NCI-H2081 (cell line): Measurements from ENCODE around the gene TP73.

ENCODE experiments used
- DNase-seq, 2 experiments: peaks; one replicate each; lab custom pipeline; 2025; lab: John Stamatoyannopoulos, UW

The TP73 gene

GRCh38 chr1:3729594-3730542 lies 77.6 kb downstream of the TP73 start:
- no peak for DNase-seq

GRCh38 chr1:3730543-3731247 lies 78.4 kb downstream of the TP73 start:
- DNase-seq: no peak

GRCh38 chr1:3731583-3732433 lies 79.5 kb downstream of the TP73 start:
- no peak for DNase-seq

GRCh38 chr1:3732434-3733093 lies 80.2 kb downstream of the TP73 start:
- no peak for DNase-seq

- no peak for DNase-seq
Measured at GRCh38 chr1:3733094-3733882, 81.0 kb downstream of the TP73 start.

- DNase-seq: no peak
Measured at GRCh38 chr1:3733883-3734589, 81.7 kb downstream of the TP73 start.

GRCh38 chr1:3734602-3735001 lies 82.3 kb downstream of the TP73 start:
- no peak for DNase-seq

- DNase-seq: no peak
Measured at GRCh38 chr1:3735027-3735681, 82.8 kb downstream of the TP73 start.

- DNase-seq: no peak
Measured at GRCh38 chr1:3735688-3736087, 83.4 kb downstream of the TP73 start.

- DNase-seq: no peak
Measured at GRCh38 chr1:3736131-3736561, 83.8 kb downstream of the TP73 start.

- DNase-seq: no peak
Measured at GRCh38 chr1:3736708-3737107, 84.4 kb downstream of the TP73 start.

- DNase-seq: no peak
Measured at GRCh38 chr1:3738943-3739342, 86.6 kb downstream of the TP73 start.

GRCh38 chr1:3740042-3740441 lies 87.7 kb downstream of the TP73 start:
- DNase-seq: no peak

- DNase-seq: no peak
Measured at GRCh38 chr1:3740752-3741151, 88.4 kb downstream of the TP73 start.

GRCh38 chr1:3741566-3742438 lies 89.5 kb downstream of the TP73 start:
- no peak for DNase-seq

GRCh38 chr1:3742439-3743298 lies 90.4 kb downstream of the TP73 start:
- no peak for DNase-seq

GRCh38 chr1:3743421-3743820 lies 91.1 kb downstream of the TP73 start:
- no peak for DNase-seq

GRCh38 chr1:3743826-3744225 lies 91.5 kb downstream of the TP73 start:
- no peak for DNase-seq
